Measurements from ENCODE around the gene CTNNA3.

CTNNA3 gene

DNA sequence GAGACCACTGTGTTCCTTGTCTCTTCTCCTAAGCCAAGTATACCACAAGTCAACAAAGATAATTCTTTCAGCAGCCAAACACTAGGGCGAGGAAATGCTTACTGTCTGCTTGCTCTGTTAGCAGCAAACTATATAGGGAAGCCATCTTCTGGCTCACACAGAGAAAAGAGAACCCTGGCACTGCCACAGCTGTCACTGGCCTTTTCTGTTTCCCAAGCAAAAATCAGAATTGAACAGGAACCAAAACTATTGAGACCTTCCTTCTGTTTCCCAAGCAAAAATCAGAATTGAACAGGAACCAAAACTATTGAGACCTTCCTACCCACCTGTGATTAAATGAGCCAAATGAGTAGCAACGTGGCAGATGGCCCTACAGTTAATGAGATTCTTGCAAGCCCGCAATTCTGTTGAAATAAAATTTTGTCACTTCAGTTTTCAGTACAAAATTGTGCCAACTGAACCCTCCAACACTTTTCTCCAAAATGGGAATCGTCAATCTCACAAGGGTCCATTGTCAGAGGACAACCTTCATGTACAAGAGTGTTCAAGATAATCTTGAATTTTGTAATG is 715.7 kb downstream of the CTNNA3 start:
- Histone ChIP-seq H3K9ac (no peak overlapping the region), H3K4me1 (no peaks in the 10 kb centered on the region), H3K79me2 (no peaks in the 10 kb centered on the region), H3K27ac (no peak overlapping the region), H3K9me3 (ENCODE audit: control insufficient read depth, low read length) (no peaks in the 10 kb centered on the region), H2AFZ (no peak overlapping the region), H3K27me3 (ENCODE audit: control insufficient read depth, insufficient read depth, low read length) (no peaks in the 10 kb centered on the region), H3K4me2 (ENCODE audit: low read length) (no peak overlapping the region), H3K4me3 (ENCODE audit: low read depth, low read length) (no peak overlapping the region), H3K36me3 (ENCODE audit: control insufficient read depth, insufficient read depth, low read length) (no peaks in the 10 kb centered on the region)
- TF ChIP-seq, protein P1, sequence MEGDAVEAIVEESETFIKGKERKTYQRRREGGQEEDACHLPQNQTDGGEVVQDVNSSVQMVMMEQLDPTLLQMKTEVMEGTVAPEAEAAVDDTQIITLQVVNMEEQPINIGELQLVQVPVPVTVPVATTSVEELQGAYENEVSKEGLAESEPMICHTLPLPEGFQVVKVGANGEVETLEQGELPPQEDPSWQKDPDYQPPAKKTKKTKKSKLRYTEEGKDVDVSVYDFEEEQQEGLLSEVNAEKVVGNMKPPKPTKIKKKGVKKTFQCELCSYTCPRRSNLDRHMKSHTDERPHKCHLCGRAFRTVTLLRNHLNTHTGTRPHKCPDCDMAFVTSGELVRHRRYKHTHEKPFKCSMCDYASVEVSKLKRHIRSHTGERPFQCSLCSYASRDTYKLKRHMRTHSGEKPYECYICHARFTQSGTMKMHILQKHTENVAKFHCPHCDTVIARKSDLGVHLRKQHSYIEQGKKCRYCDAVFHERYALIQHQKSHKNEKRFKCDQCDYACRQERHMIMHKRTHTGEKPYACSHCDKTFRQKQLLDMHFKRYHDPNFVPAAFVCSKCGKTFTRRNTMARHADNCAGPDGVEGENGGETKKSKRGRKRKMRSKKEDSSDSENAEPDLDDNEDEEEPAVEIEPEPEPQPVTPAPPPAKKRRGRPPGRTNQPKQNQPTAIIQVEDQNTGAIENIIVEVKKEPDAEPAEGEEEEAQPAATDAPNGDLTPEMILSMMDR (IDR thresholded peaks at IDR 0.05): no peak

DNA sequence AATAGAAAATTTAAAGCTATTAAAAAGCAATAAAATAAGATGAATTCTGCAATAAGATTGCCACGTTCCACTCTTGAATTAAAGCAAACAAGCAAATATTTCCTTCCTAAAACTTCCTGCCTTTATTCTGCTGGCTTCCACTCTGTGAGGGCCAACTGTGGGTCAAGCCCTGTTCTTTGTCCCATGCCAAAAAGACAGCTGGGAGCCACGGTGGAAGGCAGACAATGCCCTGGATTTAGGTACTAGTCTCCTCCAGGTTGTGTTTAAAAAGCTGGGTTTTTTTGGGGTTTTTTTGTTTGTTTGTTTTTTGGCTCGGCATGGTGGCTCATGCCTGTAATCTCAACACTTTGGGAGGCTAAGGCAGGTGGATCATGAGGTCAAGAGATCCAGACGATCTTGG is 731.0 kb downstream of the CTNNA3 start:
- TF ChIP-seq, protein P1 (IDR thresholded peaks at IDR 0.05): no peak
- Histone ChIP-seq H3K36me3 (ENCODE audit: control insufficient read depth, insufficient read depth, low read length) (no peaks in the 10 kb centered on the region), H2AFZ (no peak overlapping the region), H3K27me3 (ENCODE audit: control insufficient read depth, insufficient read depth, low read length) (no peaks in the 10 kb centered on the region), H3K4me3 (ENCODE audit: low read depth, low read length) (no peak overlapping the region), H3K9me3 (ENCODE audit: control insufficient read depth, low read length) (no peaks in the 10 kb centered on the region), H3K79me2 (no peaks in the 10 kb centered on the region), H3K9ac (no peak overlapping the region), H3K27ac (no peak overlapping the region), H3K4me1 (no peaks in the 10 kb centered on the region), H3K4me2 (ENCODE audit: low read length) (no peak overlapping the region)

DNA sequence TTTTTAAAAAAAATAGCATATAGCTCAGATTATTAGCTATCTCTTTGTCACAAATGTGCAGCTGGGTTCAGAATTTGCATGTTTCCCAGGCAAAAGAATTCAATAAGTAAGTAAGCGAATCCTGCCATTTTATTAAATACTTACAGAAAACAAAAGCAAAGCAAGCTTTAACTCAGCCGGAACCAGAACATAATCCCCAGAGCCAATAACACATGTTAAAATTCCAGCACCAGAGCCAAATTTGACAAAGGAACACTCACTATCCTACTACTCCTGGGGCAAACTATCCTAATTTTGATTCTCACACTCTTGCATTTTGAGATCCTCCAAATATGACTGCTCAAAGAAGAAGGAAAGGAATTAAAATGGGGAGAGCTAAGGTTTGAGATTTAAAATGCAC is 737.5 kb downstream of the CTNNA3 start:
- Histone ChIP-seq H3K27ac (no peak overlapping the region), H3K4me3 (ENCODE audit: low read depth, low read length) (no peak overlapping the region), H2AFZ (no peak overlapping the region)

DNA sequence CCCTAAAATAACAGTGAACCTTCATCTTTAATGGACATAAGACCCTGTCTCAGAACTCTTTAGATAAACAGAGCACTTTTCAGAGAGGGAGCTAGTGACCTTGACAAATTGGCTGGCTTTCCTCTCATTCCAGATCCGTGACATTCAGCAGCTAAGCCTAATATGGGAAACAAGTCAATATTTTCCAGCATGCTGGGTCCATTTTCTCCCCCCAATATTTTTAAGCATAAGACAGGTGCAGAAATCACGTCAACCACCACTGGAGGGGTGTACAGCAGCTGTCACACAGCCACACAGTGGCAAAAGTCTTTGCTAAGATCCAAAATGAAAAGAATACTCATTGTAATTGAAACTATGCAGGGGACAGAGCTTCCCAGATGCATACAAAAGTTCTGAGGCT is 744.1 kb downstream of the CTNNA3 start:
- no peaks in the 10 kb centered on the region for H3K9me3 ChIP-seq (ENCODE audit: control insufficient read depth, low read length)
- no peak overlapping the region for H2AFZ ChIP-seq
- H3K4me3 ChIP-seq (ENCODE audit: low read depth, low read length): no peak overlapping the region
- peaks cover 3% of the 10 kb centered on the region for H3K36me3 ChIP-seq (ENCODE audit: control insufficient read depth, insufficient read depth, low read length)
- no peaks in the 10 kb centered on the region for H3K27me3 ChIP-seq (ENCODE audit: control insufficient read depth, insufficient read depth, low read length)
- H3K4me1 ChIP-seq: no peaks in the 10 kb centered on the region
- no peak overlapping the region for H3K4me2 ChIP-seq (ENCODE audit: low read length)
- no peaks in the 10 kb centered on the region for H3K79me2 ChIP-seq
- H3K27ac ChIP-seq: no peak overlapping the region
- TF ChIP-seq, protein P1 (IDR thresholded peaks at IDR 0.05): no peak
- no peak overlapping the region for H3K9ac ChIP-seq

More for the DNA sequence above, 737.5 kb downstream of the CTNNA3 start:
- Histone ChIP-seq H3K27me3 (ENCODE audit: control insufficient read depth, insufficient read depth, low read length) (no peaks in the 10 kb centered on the region), H3K4me1 (no peaks in the 10 kb centered on the region), H3K9ac (no peak overlapping the region), H3K9me3 (ENCODE audit: control insufficient read depth, low read length) (no peaks in the 10 kb centered on the region), H3K4me2 (ENCODE audit: low read length) (no peak overlapping the region), H3K36me3 (ENCODE audit: control insufficient read depth, insufficient read depth, low read length) (peaks cover 3% of the 10 kb centered on the region), H3K79me2 (no peaks in the 10 kb centered on the region)
- TF ChIP-seq, protein P1 (IDR thresholded peaks at IDR 0.05): no peak

DNA sequence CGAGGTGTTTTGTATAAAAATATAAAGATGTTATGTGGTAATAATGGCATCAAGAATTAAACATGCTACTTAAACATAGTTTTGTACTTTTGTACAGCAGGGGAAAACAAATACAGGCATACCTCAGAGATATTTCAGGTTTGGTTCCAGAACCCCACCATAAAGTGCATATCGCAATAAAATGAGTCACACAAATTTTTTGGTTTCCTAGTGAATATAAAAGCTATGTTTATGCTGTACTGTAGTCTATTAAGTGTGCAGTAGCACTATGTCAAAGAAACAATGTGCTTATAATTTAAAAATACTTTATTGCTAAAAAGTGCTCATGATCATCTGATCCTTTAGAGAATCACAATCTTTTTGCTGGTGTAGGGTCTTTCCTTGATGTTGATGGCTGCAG is 752.4 kb downstream of the CTNNA3 start:
- Histone ChIP-seq H3K9me3 (ENCODE audit: control insufficient read depth, low read length) (no peaks in the 10 kb centered on the region), H3K27me3 (ENCODE audit: control insufficient read depth, insufficient read depth, low read length) (no peaks in the 10 kb centered on the region), H3K79me2 (no peaks in the 10 kb centered on the region), H3K4me2 (ENCODE audit: low read length) (no peak overlapping the region), H3K9ac (no peak overlapping the region), H3K4me3 (ENCODE audit: low read depth, low read length) (no peak overlapping the region), H3K27ac (no peak overlapping the region), H3K4me1 (no peaks in the 10 kb centered on the region), H3K36me3 (ENCODE audit: control insufficient read depth, insufficient read depth, low read length) (no peaks in the 10 kb centered on the region), H2AFZ (no peak overlapping the region)
- TF ChIP-seq, protein P1 (IDR thresholded peaks at IDR 0.05): no peak

Data from parathyroid adenoma (tissue), 2 donors.